Measurements from ENCODE around the gene CHADL. TPM values are rescaled to one million over a fixed set of nuclear protein-coding genes. Genes with fewer than 3 reads are reported as not detected.

Gene CHADL
- total RNA-seq, 1 donor from 2014 or later, result not detected

GRCh38 chr22:41231369-41231768 lies 9.4 kb downstream of the CHADL start:
- no peak for TF ChIP-seq CTCF (IDR thresholded peaks at IDR 0.05)
- DNase-seq (no peak), ATAC-seq (ENCODE audit: low read depth) (no peak)
- Mint-ChIP-seq H3K4me1 (no peaks in the 10 kb centered on the region), H3K27ac (no peak overlapping the region), H3K4me3 (no peak overlapping the region), H3K36me3 (ENCODE audit: low read depth) (peaks cover 38% of the 10 kb centered on the region), H3K9me3 (no peaks in the 10 kb centered on the region), H3K27me3 (no peaks in the 10 kb centered on the region)
- intact Hi-C loops (cut with micrococcal nuclease), result no loop called here
- CTCF ChIA-PET, result no interaction called here
- POLR2A ChIA-PET, result interaction anchor here (0.6 to 0.7 kb wide), 2 partner anchors 16 to 85 kb away, joined by 3 to 4 read pairs; no protein-coding TSS in a partner anchor

- intact Hi-C loops (cut with micrococcal nuclease), result no loop called here
- TF ChIP-seq CTCF (IDR thresholded peaks at IDR 0.05), result no peak
- POLR2A ChIA-PET, result no interaction called here
- no peak for DNase-seq
- no peaks in the 10 kb centered on the region for H3K9me3 Mint-ChIP-seq
- ATAC-seq (ENCODE audit: low read depth), result no peak
- no peaks in the 10 kb centered on the region for H3K27me3 Mint-ChIP-seq
- no peaks in the 10 kb centered on the region for H3K4me1 Mint-ChIP-seq
- H3K4me3 Mint-ChIP-seq, result no peak overlapping the region
- H3K36me3 Mint-ChIP-seq (ENCODE audit: low read depth), result peaks cover 47% of the 10 kb centered on the region
- H3K27ac Mint-ChIP-seq, result no peak overlapping the region
- CTCF ChIA-PET, result no interaction called here
These were observed 10.3 kb downstream of the CHADL start for GRCh38 chr22:41230401-41230785.

- ATAC-seq (ENCODE audit: low read depth) (no peak), DNase-seq (no peak)
- intact Hi-C loops (cut with micrococcal nuclease), result no loop called here
- Mint-ChIP-seq H3K27ac (no peak overlapping the region), H3K4me3 (no peak overlapping the region), H3K4me1 (no peaks in the 10 kb centered on the region), H3K36me3 (ENCODE audit: low read depth) (peaks cover 50% of the 10 kb centered on the region), H3K9me3 (no peaks in the 10 kb centered on the region), H3K27me3 (no peaks in the 10 kb centered on the region)
- ChIA-PET POLR2A (no interaction called here), CTCF (no interaction called here)
- TF ChIP-seq CTCF (IDR thresholded peaks at IDR 0.05), result no peak
These were observed 10.9 kb downstream of the CHADL start for GRCh38 chr22:41229730-41230400.

DNA sequence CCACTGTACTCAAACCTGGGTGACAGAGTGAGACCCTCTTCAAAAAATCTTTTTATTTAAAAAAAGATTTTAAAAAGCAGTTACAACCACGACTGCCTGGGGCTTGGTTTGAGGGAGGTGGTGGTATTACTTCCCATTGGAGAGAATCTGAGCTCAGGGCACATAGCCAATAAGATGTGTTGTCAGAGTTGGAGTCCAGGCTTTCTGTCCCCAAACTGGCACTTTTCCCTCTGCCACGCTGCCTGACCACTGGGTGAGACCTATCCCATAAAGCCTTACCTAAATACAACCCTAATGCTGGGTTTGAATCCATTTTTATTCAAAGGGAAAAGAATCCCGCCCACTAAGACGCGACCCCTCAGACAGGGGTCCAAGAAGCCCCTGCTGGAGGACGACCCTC lies 11.5 kb downstream of the CHADL start:
- DNase-seq (no peak), ATAC-seq (ENCODE audit: low read depth) (no peak)
- H3K4me3 Mint-ChIP-seq, result no peak overlapping the region
- H3K9me3 Mint-ChIP-seq, result no peaks in the 10 kb centered on the region
- POLR2A ChIA-PET, result no interaction called here
- H3K4me1 Mint-ChIP-seq, result no peaks in the 10 kb centered on the region
- H3K27me3 Mint-ChIP-seq, result no peaks in the 10 kb centered on the region
- H3K36me3 Mint-ChIP-seq (ENCODE audit: low read depth), result peaks cover 56% of the 10 kb centered on the region
- intact Hi-C loops (cut with micrococcal nuclease), result no loop called here
- CTCF ChIA-PET, result no interaction called here
- no peak overlapping the region for H3K27ac Mint-ChIP-seq
- no peak for TF ChIP-seq CTCF (IDR thresholded peaks at IDR 0.05)

DNA sequence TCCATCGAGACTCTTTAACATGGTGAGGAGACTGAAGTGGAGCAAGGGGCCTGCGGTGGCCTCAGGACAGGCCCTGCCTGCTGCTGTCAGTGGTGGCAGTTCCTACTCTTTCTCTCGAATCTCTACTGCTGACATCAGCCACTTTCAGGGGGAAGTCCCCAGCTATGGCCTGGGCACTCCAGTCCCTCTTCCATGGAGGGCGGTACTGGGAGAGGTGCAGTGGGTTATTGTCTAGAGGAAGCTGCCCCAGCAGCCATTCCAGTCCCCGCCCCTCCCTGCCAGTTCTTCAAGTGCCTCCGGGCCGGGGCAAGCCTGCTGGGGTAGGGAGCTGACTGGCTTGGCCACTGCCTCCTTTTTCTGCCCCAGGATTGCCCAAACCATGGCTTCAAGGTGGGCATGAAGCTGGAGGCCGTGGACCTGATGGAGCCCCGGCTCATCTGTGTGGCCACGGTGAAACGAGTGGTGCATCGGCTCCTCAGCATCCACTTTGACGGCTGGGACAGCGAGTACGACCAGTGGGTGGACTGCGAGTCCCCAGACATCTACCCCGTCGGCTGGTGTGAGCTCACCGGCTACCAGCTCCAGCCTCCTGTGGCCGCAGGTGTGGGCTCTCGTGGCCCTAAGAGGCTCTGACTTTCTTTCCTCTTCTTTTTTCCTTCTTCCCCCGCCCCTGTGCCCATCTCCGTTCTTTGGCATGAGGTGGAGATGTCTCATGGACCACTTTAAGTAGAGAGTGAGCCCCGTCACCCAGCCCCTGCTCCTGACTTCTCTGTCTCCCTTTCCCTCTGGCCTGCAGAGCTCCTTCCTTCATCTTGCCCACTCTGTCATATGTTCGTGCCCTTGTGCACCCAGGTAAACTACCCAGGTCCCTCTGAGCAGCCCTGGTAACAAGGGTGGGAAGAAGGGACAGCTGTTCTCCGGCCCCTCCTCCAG lies 13.7 kb downstream of the CHADL start:
- H3K27ac Mint-ChIP-seq, result no peak overlapping the region
- peaks cover 79% of the 10 kb centered on the region for H3K36me3 Mint-ChIP-seq (ENCODE audit: low read depth)
- H3K4me1 Mint-ChIP-seq, result no peaks in the 10 kb centered on the region
- ATAC-seq (ENCODE audit: low read depth) (no peak), DNase-seq (no peak)
- no peak overlapping the region for H3K4me3 Mint-ChIP-seq
- intact Hi-C loops (cut with micrococcal nuclease), result no loop called here
- CTCF ChIA-PET, result no interaction called here
- TF ChIP-seq CTCF (IDR thresholded peaks at IDR 0.05), result no peak
- no peaks in the 10 kb centered on the region for H3K27me3 Mint-ChIP-seq
- H3K9me3 Mint-ChIP-seq, result no peaks in the 10 kb centered on the region
- POLR2A ChIA-PET, result interaction anchor here (0.8 kb wide), 1 partner anchor 11 kb away, joined by 4 read pairs; no protein-coding TSS in a partner anchor
